B cell (primary cell): ENCODE data around the gene METTL26. TPM values are rescaled to one million over a fixed set of nuclear protein-coding genes. Genes with fewer than 3 reads are reported as not detected.

Experiments used
- polyA plus RNA-seq: library from polyadenylated mRNA; depleted of rRNA; stranded (reverse); fragments of >200 nt; gene quantifications from 2 replicates; pipeline ENCODE4 v1.2.3, GENCODE V29; 2012
- total RNA-seq, 2 donors: library from RNA; stranded (reverse); fragments of 120-200 nt in 1 of 2; gene quantifications; 1 replicate in 1 of 2; 2 replicates in 1 of 2; pipeline versions ENCODE4 v1.2.3 to v1.2.4, GENCODE V29; 2013 to 2022

The METTL26 gene
- total and polyA plus RNA-seq, 2 donors (not counting 1 experiment from before 2014, with no cell fraction given): 56.6 to 140 TPM

Other genes starting within 250 kb of the METTL26 start
- 43.3 and 48.7 TPM in 2 replicates for gene NME4, start 239.1 kb downstream of the METTL26 start, total RNA-seq
- gene NME4, start 239.1 kb downstream of the METTL26 start, polyA plus RNA-seq: 61.9 and 77.9 TPM in 2 replicates
- gene DECR2, start 234.4 kb downstream of the METTL26 start, total RNA-seq: 9.0 and 11.0 TPM in 2 replicates
- 16.3 and 19.6 TPM in 2 replicates for gene DECR2, start 234.4 kb downstream of the METTL26 start, polyA plus RNA-seq
- 57.2 and 60.6 TPM in 2 replicates for gene RAB11FIP3, start 210.7 kb downstream of the METTL26 start, total RNA-seq
- gene RAB11FIP3, start 210.7 kb downstream of the METTL26 start, polyA plus RNA-seq: 24.3 and 29.9 TPM in 2 replicates
- gene CAPN15, start 108.6 kb downstream of the METTL26 start, total RNA-seq: 67.2 and 68.0 TPM in 2 replicates
- gene CAPN15, start 108.6 kb downstream of the METTL26 start, polyA plus RNA-seq: 48.0 and 77.2 TPM in 2 replicates
- gene PRR35, start 75.9 kb downstream of the METTL26 start, total RNA-seq: not detected in 2 replicates
- not detected in 2 replicates for gene PRR35, start 75.9 kb downstream of the METTL26 start, polyA plus RNA-seq
- gene NHLRC4, start 69.3 kb downstream of the METTL26 start, total RNA-seq: 4.2 and 4.5 TPM in 2 replicates
- gene NHLRC4, start 69.3 kb downstream of the METTL26 start, polyA plus RNA-seq: 1.3 and 2.2 TPM in 2 replicates
- 68.5 and 79.5 TPM in 2 replicates for gene PIGQ, start 66.3 kb downstream of the METTL26 start, total RNA-seq
- gene PIGQ, start 66.3 kb downstream of the METTL26 start, polyA plus RNA-seq: 56.7 and 56.9 TPM in 2 replicates
- gene RAB40C, start 46.2 kb downstream of the METTL26 start, total RNA-seq: 25.5 and 26.9 TPM in 2 replicates
- 12.7 and 15.0 TPM in 2 replicates for gene RAB40C, start 46.2 kb downstream of the METTL26 start, polyA plus RNA-seq
- gene WFIKKN1, start 5.3 kb downstream of the METTL26 start, total RNA-seq: 0.84 and 0.90 TPM in 2 replicates
- gene WFIKKN1, start 5.3 kb downstream of the METTL26 start, polyA plus RNA-seq: 0.53 and 0.64 TPM in 2 replicates
- gene MCRIP2, start 5.5 kb upstream of the METTL26 start, total RNA-seq: 29.2 and 31.6 TPM in 2 replicates
- 28.5 and 46.0 TPM in 2 replicates for gene MCRIP2, start 5.5 kb upstream of the METTL26 start, polyA plus RNA-seq
- gene WDR90, start 13.1 kb upstream of the METTL26 start, total RNA-seq: 34.7 and 45.0 TPM in 2 replicates
- 23.1 and 25.7 TPM in 2 replicates for gene WDR90, start 13.1 kb upstream of the METTL26 start, polyA plus RNA-seq
- 207 and 215 TPM in 2 replicates for gene RHOT2, start 31.8 kb upstream of the METTL26 start, total RNA-seq
- 461 and 536 TPM in 2 replicates for gene RHOT2, start 31.8 kb upstream of the METTL26 start, polyA plus RNA-seq
- 0.76 and 1.0 TPM in 2 replicates for gene RHBDL1, start 39.4 kb upstream of the METTL26 start, total RNA-seq
- 1.6 and 2.9 TPM in 2 replicates for gene RHBDL1, start 39.4 kb upstream of the METTL26 start, polyA plus RNA-seq
- gene STUB1, start 44.1 kb upstream of the METTL26 start, total RNA-seq: 91.2 and 94.3 TPM in 2 replicates
- 116 and 128 TPM in 2 replicates for gene STUB1, start 44.1 kb upstream of the METTL26 start, polyA plus RNA-seq
- gene JMJD8, start 48.0 kb upstream of the METTL26 start, total RNA-seq: 41.3 and 46.3 TPM in 2 replicates
- gene JMJD8, start 48.0 kb upstream of the METTL26 start, polyA plus RNA-seq: 61.1 and 69.3 TPM in 2 replicates
- 16.8 and 19.1 TPM in 2 replicates for gene WDR24, start 54.1 kb upstream of the METTL26 start, total RNA-seq
- 16.8 and 17.5 TPM in 2 replicates for gene WDR24, start 54.1 kb upstream of the METTL26 start, polyA plus RNA-seq
- 3.5 and 5.8 TPM in 2 replicates for gene FBXL16, start 69.5 kb upstream of the METTL26 start, total RNA-seq
- 1.5 and 2.2 TPM in 2 replicates for gene FBXL16, start 69.5 kb upstream of the METTL26 start, polyA plus RNA-seq
- gene METRN, start 78.8 kb upstream of the METTL26 start, total RNA-seq: 6.7 and 10.4 TPM in 2 replicates
- gene METRN, start 78.8 kb upstream of the METTL26 start, polyA plus RNA-seq: 2.6 and 6.9 TPM in 2 replicates
- 41.0 and 53.6 TPM in 2 replicates for gene ANTKMT, start 84.8 kb upstream of the METTL26 start, total RNA-seq
- gene ANTKMT, start 84.8 kb upstream of the METTL26 start, polyA plus RNA-seq: 37.9 and 54.1 TPM in 2 replicates
- gene CCDC78, start 90.1 kb upstream of the METTL26 start, total RNA-seq: 11.2 and 11.8 TPM in 2 replicates
- 15.9 and 34.2 TPM in 2 replicates for gene CCDC78, start 90.1 kb upstream of the METTL26 start, polyA plus RNA-seq
- 32.0 and 32.3 TPM in 2 replicates for gene HAGHL, start 90.8 kb upstream of the METTL26 start, total RNA-seq
- gene HAGHL, start 90.8 kb upstream of the METTL26 start, polyA plus RNA-seq: 40.4 and 87.1 TPM in 2 replicates
- 59.4 and 67.6 TPM in 2 replicates for gene CIAO3, start 104.7 kb upstream of the METTL26 start, total RNA-seq
- gene CIAO3, start 104.7 kb upstream of the METTL26 start, polyA plus RNA-seq: 45.4 and 68.4 TPM in 2 replicates
- gene MSLN, start 124.4 kb upstream of the METTL26 start, total RNA-seq: not detected in 2 replicates
- gene MSLN, start 124.4 kb upstream of the METTL26 start, polyA plus RNA-seq: not detected in 2 replicates
- gene RPUSD1, start 152.1 kb upstream of the METTL26 start, total RNA-seq: 34.7 and 38.5 TPM in 2 replicates
- gene RPUSD1, start 152.1 kb upstream of the METTL26 start, polyA plus RNA-seq: 28.6 and 46.1 TPM in 2 replicates
- 76.1 and 77.9 TPM in 2 replicates for gene CHTF18, start 152.3 kb upstream of the METTL26 start, total RNA-seq
- gene CHTF18, start 152.3 kb upstream of the METTL26 start, polyA plus RNA-seq: 72.3 and 112 TPM in 2 replicates
- gene GNG13, start 164.4 kb upstream of the METTL26 start, total RNA-seq: not detected in 2 replicates
- gene GNG13, start 164.4 kb upstream of the METTL26 start, polyA plus RNA-seq: not detected in 2 replicates